Central memory CD4-positive, alpha-beta T cell (primary cell): ENCODE results near the gene OR10K1.
"Not testable (repeated sequence)": the region's sequence is repeated elsewhere in the genome, so short reads cannot be mapped to it uniquely, and the experiment has no call there.

Experiments
- DNase-seq: peaks from one replicate; pipeline ENCODE4 v3.0.0; 2022
- total RNA-seq, 3 experiments: gene quantifications; one replicate each; lab custom pipeline; 2026; lab: John Stamatoyannopoulos, UW

OR10K1 gene, protein sequence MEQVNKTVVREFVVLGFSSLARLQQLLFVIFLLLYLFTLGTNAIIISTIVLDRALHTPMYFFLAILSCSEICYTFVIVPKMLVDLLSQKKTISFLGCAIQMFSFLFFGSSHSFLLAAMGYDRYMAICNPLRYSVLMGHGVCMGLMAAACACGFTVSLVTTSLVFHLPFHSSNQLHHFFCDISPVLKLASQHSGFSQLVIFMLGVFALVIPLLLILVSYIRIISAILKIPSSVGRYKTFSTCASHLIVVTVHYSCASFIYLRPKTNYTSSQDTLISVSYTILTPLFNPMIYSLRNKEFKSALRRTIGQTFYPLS
- 0 reads per million in 3 experiments for total RNA-seq

DNA sequence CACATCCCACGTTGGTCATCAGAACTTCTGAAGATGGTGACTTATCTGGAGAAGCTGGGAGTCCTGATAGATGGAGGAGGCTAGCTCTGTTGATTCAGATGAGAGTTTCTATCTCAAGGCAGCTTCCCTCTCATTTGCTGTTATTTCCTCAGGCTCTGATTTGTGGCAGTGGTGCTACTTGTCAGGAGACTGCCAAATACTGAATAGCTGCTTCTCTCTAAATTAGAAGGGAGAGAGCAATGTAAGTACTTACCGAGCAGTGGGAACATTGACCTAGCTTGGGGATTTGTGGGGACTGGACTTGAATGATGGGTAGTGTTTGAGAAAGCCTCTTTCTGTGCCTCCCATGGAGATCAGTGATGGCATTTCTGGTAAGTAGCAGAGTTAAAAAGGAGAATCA, at the start of gene OR10K1:
TSS of gene OR10K1 (plus strand) at position 301 of the 400 bp plus-strand sequence. CDS start 3,728 bp downstream, outside the sequence.
- no peak for DNase-seq

DNA sequence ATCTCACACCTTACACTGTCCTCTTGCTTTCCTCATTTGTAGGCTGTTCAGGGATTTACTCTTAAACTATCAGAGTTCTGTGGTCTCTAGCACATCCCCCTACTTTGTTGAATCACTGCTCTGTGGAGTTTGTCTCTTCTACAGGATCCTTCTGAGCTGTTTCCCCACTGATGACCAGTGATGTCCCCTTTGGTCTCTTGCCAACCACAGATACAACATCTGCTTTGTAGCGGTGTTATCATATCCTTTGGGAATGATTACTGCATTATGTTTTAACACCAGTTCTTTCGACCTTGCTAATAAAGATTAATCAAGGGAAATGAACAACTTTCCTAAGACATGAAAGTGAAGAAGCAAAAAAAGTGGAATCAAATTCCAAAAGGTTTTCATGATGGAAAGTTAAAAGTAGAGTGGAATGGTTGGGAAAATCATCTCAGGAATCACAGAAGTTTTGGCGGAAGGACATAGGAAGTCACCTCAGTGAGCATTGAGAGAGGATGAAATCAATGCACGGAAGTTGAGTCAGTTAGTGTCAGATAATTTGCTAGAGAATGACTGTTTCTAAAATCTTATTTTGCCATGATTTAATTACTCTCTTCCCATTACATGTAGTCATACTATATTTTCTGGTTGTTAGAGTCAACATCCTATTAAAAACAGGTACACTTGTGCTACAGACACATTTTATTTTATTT, 46.8 kb upstream of the OR10K1 start:
- DNase-seq = no peak

DNA sequence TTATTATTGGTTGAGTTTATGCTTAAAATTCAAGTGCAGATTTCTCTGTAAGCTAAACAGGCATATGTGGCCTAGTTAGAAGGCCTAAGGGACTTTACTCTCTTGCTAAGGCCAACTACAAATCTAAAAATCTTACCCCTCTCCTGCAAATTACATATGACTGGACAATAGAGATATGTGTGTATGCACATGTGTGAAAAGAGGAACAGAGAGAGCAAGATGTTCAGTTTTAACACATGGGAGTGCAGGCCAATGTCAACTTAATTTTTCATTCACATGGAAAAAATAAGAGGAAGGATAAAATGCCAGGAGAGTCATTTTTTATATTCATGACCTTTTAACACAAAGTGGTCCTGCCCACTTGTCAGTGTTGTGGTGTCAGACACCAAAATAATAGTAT, 44.0 kb upstream of the OR10K1 start:
- no peak for DNase-seq

DNA sequence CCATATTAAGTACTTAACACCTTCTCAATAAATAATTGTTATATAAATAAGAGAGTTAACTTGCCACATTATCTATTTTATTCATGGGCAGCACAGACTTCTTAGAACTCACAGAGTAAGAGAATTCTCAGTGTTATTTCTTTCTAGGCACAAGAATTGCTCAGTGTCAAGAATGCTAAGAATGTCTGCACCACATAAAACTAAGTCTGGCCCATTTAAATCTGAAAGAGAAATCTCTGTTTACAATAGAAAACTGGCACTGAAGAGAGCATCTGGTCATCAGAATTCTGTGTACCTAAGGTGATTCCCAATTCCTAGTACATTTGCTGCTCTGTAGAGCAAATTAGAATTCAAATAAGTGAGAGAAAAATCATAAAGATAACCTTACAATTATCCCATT, 39.4 kb upstream of the OR10K1 start:
- no peak for DNase-seq

DNA sequence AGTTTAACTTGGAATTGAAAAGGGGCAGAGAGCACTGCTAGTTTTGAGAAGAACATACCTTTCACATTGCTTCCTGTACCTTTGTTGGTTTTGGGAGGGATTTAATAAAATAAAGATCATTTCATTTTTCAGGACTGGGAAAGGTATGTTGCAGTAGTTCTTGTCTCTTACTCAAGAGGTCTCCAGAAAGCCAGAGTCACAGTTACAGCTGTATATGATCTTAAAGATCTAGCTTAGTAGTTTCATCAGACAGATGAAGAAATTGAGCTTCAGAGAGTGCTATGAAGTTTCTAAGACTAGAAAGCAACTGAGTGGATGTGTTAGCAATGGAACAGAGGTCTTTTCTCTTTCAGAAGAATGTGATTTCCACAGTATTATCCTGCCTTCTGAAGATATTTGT, 36.6 kb upstream of the OR10K1 start:
- no peak for DNase-seq

DNA sequence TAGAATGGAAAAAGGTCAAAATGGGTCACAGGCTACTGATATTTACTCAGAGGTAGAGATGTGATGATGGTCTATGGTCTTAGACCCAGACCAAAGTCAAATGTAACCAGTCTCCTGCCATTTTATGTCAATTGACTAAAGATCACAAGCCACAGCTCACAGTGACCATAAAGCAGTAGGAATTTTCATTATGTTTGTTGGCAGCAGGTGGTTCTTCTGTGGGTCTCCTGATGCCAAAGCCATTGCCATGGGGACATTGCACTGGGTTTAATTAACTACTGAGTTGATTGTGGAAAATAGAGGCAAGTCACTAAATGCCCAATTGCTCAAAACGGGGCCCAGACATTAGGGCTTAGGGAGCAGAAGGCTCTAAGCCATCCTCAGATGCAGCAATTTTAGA, 35.5 kb upstream of the OR10K1 start, which contains the start of gene OR10K2:
TSS of gene OR10K2 (minus strand) at position 101 of the 400 bp plus-strand sequence. CDS start 5,371 bp downstream, outside the sequence.
- no peak for DNase-seq

DNA sequence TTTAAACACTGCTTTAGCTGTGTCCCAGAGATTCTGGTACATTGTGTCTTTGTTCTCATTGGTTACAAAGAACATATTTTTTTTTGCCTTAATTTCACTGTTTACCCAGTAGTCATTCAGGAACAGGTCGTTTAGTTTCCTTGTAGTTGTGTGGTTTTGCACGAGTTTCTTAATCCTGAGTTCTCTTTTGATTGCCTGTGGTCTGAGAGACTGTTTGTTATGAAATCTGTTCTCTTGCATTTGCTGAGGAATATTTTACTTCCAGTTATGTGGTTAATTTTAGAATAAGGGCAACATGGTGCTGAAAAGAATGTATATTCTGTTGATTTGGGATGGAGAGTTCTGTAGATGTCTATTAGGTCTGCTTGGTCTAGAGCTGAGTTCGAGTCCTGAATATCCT, 31.5 kb upstream of the OR10K1 start:
- not testable (repeated sequence) for DNase-seq

DNA sequence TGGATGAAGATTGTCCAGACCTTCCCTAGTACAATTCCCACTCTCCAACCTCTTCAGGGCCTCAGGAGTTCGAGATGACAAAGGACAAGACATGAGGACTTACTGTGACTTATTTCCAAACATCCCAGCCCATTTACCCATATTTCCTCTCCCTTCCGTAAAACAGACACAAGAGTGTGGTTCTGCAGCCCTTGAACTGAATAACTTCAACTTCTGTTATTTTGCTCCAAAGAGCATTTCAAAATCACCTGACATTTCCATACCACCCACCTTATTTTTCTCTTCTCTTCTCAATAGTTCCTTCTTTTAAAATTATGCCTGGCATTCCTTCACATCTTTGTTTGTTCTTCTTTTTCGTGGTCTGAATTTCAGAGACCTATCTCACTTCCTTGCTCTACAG, 26.9 kb upstream of the OR10K1 start:
- no peak for DNase-seq

DNA sequence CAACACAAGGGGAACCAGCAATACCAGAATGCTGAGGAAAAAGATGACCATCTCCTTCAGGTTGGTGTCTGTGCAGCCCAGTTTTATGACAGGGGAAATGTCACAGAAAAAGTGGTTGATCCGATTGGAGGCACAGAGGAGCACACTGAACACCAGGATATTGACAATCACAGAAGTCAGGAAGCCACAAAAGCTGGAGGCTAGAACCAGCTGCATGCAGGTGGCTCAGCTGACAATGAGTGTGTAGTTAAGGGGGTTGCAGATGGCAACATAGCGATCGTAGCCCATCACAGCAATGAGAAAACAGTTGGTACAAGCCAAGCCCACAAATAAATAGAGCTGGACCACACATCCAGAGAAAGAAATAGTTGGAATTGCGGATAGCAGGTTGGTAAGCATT, 16.3 kb upstream of the OR10K1 start:
- no peak for DNase-seq

DNA sequence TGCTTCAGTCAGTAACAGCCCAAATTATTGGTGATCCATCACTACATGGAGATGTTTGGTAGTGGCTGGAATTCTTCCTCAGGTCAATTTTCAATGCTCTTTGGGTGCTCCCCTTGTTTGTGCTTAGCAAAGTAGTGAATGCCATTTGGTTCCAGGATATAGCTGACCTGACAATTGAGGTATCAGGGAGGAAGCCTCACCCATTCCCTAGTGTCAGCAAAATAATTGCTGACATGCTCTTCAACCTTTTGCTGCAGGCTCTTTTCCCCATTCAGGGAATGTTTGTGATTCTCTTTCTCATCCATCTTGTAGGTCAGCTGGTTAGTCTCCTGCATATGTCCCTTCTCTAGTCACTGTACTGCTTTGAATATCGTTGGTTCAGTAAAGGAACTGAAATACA, 7.1 kb upstream of the OR10K1 start:
- no peak for DNase-seq

DNA sequence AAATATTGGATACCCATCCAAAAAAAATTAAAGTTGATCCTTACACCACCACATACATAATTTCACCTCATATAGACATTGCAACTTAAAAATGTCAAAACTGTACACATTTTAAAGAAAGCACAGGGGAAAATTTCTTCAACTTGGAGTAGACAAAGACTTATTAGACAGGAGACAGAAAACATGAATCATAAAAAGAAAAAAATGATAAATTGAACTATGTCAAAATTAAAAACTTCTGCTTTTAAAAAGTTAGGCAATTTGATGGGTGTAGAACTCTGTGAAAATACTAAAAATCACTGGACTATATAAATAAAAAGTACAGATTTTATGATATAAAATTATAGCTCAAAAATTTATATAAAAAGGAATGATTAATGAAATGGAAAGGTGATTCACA, 4.4 kb upstream of the OR10K1 start:
- DNase-seq = no peak

DNA sequence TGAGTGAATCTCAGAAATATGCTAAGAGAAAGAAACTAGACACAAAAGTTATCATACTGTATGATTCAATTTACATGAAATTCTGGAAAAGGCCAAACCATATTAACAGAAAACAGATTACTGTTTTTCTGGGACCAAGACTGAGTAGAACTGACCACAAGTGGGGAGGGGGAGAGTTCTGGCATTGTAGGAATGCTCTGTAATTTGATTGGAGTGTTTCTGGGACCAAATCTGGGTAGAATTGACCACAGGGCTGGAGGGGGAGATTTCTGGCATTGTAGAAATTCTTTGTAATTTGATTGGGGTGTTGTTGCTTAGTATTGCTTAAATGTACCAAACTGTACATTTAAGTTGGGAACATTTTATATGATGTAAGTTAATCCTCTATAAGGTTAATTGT, 3.4 kb upstream of the OR10K1 start:
- no peak for DNase-seq

DNA sequence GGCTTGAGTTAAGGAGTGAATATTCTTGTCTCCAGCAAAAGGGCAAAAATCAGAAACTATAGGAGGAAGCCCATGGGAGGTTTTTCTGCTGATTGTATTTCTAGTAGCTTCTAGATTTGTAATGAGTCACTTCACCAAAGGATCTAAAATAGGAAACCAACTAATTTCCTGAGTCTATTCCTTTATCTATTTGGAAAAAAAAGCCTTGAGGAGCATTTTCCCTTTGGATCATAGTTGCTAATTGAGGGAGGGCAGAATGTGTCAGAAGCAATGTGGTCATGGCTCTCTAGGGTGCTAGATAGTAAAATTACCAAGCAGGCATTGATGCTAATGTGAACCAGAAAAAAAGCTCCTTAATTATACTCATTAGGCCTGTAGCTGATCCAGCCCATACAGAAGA, 10.3 kb downstream of the OR10K1 start, which contains the start of gene OR10R2:
TSS of gene OR10R2 (plus strand) at position 301 of the 400 bp plus-strand sequence. CDS start 106 bp downstream, outside the sequence.
- no peak for DNase-seq

DNA sequence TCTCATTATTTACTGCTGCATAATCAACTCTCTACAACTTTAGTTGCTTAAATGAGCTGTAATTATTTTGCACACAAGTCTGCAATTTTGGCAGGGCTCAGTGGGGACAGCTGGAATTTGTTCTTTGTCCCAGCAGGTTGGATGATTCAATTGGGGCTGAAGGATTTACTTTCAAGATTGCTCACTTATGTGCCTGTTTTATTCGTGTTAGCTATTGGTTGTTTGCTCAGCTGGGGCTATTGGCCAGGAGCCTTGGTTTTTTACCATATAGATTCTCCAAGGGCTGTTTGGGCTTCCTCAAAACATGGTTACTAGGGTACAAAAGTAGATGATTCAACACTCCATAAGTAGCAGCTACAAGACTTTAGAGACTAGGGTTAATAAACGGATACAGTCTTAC, 23.8 kb downstream of the OR10K1 start:
- DNase-seq = no peak

DNA sequence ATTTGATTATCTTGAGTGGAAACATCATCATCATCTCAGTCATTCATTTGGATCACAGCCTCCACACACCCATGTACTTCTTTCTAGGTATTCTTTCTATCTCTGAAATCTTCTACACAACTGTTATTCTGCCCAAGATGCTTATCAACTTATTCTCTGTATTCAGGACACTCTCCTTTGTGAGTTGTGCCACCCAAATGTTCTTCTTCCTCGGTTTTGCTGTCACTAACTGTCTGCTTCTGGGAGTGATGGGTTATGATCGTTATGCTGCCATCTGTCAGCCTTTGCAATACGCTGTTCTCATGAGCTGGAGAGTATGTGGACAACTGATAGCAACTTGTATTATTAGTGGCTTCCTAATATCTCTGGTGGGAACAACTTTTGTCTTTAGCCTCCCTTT, 29.7 kb downstream of the OR10K1 start:
- no peak for DNase-seq

DNA sequence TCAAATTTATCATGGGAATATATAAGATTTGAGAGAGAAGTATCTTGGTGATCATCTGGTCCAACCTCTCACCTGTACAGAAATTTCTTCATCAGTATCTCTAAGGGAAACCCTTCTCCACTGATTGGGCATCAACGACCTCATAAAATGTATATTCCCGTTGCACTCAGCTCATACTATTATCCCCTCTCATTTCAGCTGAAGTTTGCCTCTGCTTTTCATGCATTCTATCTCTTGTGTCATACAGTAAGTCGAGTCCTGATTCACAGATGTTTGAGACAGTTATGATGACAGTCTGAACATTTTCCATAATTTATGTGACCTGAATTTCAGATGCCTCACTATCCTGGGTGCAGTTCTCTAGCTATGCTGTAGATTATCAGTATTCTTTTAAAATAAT, 31.4 kb downstream of the OR10K1 start:
- no peak for DNase-seq

DNA sequence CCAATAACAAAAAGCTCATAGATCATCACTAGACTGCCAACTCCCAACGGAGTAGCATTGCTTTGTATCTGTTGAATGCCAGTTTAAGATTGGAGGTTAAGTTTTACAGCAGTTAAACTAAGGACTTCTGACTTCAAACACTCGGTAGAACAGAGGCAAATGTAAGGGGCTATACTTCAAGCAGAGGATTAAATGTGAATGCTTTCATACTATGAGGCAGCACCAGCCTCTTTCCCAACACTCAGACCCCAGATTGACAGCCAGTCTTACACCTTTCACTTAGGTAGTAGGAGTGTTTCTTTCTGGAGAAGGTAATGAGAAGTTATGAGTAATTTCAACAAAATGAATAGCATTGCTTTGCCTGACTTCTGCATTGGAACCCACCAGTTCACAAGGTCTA, 33.2 kb downstream of the OR10K1 start:
- no peak for DNase-seq

DNA sequence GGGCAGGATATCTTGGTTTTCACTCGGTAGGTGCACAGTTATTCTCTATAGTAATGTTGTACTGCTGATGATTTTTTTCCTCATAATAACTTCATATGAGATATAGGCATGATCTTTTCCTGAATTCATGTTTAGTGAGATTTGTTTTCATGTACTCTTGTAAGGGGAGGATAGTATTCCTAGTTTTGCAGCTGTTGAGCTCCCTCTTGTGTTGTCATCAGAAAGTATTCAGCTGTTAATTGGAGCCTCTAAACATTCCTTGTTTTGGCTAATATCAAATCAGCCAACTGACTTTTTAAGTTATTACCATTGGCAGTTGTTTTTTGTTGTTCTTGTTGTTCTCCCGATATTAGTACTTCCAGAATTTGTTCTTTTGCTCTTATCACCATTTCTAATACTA, 34.7 kb downstream of the OR10K1 start:
- DNase-seq = no peak

DNA sequence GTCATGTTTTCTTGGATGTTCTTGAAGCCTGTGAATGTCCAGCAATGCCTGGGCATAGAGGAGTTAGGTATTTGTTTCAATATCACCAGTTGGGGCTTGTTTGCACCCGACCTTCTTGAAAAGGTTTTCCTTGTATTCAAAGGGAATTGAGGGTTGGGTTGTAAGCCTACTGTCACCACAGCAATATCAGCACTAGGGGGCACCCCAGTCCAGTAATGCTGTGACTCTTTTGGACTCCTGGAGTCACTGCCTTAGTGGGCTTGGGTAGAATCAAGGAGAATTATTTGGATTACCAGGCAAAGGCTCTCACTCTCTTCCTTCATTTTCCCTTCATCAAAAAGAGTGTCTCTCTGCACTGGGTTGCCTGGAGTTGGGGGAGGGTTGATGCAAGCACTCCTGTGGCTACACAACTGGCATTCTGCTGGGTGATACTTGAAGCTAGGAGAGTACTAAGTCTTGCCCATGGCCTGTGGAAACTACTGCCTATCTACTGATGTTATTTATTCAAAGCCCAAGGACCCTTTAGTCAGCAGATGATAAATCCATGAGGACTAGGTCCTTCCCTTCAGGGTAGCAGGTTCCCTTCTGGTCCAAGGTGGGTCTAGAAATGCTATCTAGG, 44.8 kb downstream of the OR10K1 start:
- DNase-seq = peak; percentile 25

DNA sequence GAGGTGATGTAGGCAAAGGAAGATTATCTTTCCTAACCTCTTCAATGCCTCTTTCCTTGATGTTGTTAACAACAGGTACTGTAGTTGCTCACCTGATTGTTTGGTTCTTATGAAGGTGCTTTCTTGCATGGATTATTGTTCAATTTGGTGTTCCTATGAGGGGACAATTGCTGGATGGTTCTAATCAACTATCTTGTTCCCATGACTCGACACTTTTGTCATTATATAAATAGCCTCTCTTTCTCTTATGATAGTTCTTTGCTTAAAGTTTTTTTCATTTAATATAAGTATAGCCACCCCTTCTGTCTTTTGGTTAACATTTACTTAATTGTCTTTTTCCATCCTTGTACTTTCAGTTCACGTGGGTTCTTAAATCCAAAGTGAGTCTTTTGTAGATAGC, 45.9 kb downstream of the OR10K1 start:
- DNase-seq = no peak

DNA sequence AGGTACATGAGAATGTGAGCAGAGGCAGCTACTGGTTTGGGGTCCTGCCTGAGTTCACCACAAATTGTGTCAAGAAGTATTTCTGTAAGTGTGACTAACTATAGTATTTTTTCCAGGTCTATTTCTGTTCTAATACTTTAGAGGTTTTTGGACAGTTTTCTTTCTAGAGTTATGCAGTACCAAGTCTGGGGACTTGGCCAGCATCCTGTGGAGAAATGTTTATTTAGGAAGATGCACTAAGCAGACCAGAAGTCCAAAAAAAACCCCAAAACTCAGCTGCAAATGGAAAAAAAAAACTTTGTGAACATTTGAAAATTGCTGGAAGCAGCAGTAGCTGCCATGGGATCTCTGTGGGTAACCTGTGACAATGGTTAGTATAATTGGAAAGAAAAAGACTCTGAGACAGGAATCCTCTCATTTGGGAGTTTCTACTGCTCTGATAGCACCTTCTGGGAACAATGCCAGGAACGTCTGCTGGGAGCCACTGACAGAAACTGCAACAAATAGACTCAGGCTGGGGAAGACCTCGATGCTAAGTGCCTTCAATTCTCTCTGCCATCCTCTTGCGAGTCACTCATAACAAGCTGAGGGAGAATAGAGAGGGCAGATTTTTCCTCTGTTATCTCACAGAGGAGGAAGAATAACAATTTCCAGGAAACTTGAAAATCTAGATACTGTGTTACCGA, 48.0 kb downstream of the OR10K1 start:
- no peak for DNase-seq

DNA sequence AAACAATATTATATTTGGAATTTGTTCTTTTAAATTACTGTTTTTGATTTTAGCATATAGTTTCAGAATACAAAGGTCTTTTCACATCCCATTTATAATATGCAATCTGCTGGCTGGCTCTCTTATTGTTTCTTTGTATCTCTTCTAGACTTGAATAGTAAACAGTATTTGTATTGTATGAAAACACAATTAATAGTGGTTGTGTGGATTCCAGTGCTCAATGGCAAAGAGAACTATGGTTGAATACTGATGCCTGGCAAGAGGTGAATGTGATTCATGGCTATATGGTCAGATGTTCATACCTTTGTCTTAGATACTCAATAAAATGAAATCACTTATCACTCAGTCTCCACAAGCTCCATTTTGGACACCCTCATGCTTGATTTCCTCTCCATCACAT, 55.3 kb downstream of the OR10K1 start:
- no peak for DNase-seq
